ENCODE data around the gene UTS2. TPM values are rescaled to one million over a fixed set of nuclear protein-coding genes. Genes with fewer than 3 reads are reported as not detected.
A peak's percentile ranks its signal among the peaks of the same experiment; 100 is the strongest.

The UTS2 gene
- total RNA-seq, 1 donor from 2014 or later: not detected

DNA sequence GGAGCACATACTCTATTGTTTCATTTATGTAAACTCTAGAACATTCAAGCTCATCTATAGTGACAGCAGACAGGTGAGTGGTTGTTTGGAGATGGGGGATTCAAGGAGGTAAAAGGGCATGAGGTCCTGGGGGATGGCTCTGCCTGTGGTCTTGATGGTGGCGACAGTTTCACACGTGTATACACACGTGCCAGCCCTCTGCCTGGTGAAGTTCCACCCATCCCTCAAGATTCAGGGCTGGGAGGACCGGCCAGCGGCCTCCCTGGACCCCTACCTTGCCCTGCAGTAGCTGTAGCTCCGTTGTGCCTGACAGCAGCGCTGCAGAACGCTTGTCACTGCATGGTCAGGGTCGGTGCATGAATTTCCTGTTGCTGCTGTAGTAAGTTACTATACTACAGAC, 38.9 kb upstream of the UTS2 start:
- Histone ChIP-seq H3K4me3 (ENCODE audit: low read depth, low read length) (no peak overlapping the region), H3K27me3 (ENCODE audit: control insufficient read depth, insufficient read depth, low read length) (peaks cover 4% of the 10 kb centered on the region), H3K36me3 (ENCODE audit: control insufficient read depth, insufficient read depth, low read length) (no peaks in the 10 kb centered on the region)
- no peak for FAIRE-seq
- TF ChIP-seq, protein P1, sequence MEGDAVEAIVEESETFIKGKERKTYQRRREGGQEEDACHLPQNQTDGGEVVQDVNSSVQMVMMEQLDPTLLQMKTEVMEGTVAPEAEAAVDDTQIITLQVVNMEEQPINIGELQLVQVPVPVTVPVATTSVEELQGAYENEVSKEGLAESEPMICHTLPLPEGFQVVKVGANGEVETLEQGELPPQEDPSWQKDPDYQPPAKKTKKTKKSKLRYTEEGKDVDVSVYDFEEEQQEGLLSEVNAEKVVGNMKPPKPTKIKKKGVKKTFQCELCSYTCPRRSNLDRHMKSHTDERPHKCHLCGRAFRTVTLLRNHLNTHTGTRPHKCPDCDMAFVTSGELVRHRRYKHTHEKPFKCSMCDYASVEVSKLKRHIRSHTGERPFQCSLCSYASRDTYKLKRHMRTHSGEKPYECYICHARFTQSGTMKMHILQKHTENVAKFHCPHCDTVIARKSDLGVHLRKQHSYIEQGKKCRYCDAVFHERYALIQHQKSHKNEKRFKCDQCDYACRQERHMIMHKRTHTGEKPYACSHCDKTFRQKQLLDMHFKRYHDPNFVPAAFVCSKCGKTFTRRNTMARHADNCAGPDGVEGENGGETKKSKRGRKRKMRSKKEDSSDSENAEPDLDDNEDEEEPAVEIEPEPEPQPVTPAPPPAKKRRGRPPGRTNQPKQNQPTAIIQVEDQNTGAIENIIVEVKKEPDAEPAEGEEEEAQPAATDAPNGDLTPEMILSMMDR (IDR thresholded peaks at IDR 0.05; ENCODE audit: insufficient read depth, low read length, severe bottlenecking): no peak
- no peak for DNase-seq (ENCODE audit: low read depth)

DNA sequence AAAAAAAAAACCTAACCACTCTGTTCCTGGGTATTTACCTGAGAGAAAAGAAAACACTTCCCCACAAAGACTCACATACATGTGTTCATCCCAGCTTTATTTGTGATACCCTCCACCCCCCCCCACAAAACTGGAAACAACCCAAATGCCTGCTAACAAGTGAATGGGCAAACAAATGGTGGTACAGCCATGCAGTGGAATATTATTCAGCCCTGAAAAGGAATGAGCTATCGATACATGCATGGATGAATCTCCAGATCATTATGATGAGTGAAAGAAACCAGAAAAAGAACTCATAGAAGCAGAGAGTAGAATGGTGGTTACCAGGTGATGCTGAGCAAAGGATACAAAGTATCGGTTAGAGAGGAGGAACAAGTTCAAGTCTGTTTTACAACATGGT, 38.0 kb upstream of the UTS2 start:
- Histone ChIP-seq H3K4me3 (ENCODE audit: low read depth, low read length) (no peak overlapping the region), H3K27me3 (ENCODE audit: control insufficient read depth, insufficient read depth, low read length) (peaks cover 4% of the 10 kb centered on the region), H3K36me3 (ENCODE audit: control insufficient read depth, insufficient read depth, low read length) (no peaks in the 10 kb centered on the region)
- no peak for DNase-seq (ENCODE audit: low read depth)
- TF ChIP-seq, protein P1 (IDR thresholded peaks at IDR 0.05; ENCODE audit: insufficient read depth, low read length, severe bottlenecking): no peak
- FAIRE-seq: no peak

DNA sequence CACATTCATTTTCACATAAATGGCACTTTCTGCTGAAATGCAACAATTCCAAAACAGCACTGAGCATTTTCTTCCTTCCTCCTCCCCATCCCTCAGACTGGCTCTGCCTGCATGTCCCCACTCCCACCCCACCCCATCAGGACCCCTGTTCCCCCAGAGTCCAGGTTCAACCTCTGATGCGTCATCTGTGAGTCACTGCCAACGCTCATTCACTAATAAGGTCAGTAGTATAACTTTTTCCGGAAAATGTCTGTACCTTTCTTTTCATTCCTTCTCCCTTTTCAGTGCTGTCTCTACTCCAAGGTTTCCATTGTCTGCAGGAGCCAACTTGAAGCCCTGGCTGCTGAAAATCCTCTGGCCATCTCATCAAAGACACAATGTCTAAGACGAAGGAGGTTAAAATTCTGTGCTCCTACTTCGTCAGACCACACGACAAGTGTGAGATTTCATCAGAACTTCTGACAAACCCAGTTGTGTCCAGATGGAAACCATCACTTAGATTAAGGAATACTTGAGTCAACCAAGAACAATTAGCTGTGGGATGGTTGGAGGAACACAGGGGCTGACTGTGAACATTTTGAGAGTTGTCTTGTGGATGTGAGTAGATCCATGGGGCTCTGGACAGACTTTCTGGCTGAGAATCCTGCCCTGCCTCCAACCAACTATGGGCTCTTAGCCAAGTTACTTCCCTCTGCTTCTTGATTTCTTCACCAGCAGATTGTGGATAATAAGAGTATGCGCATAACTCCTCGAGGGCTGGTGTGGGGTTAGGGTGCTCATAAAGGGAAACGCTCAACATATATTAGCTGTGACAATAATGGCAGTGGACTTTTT, 35.6 kb upstream of the UTS2 start:
- H3K36me3 ChIP-seq (ENCODE audit: control insufficient read depth, insufficient read depth, low read length): no peaks in the 10 kb centered on the region
- TF ChIP-seq, protein P1 (IDR thresholded peaks at IDR 0.05; ENCODE audit: insufficient read depth, low read length, severe bottlenecking): no peak
- FAIRE-seq: peak; percentile 28
- no peak for DNase-seq (ENCODE audit: low read depth)
- no peak overlapping the region for H3K4me3 ChIP-seq (ENCODE audit: low read depth, low read length)
- H3K27me3 ChIP-seq (ENCODE audit: control insufficient read depth, insufficient read depth, low read length): peaks cover 4% of the 10 kb centered on the region

DNA sequence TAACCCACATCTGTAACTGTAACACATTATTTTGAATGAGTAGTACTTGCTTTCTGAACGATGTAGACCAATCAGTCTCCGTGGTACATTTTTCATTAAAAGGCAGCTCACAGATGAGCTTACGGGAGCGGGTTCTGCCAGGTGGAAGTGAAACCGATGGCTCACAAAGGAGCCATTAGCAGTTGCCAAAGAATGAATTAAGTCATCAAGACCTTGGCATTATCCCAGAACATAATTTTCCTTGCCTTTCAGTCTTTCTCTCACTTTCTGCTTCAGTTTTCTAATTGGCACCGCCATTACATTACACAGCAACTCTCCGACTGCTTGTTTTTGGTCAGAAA, 33.5 kb upstream of the UTS2 start:
- no peak for FAIRE-seq
- no peak overlapping the region for H3K4me3 ChIP-seq (ENCODE audit: low read depth, low read length)
- DNase-seq (ENCODE audit: low read depth): peak; percentile 77
- TF ChIP-seq, protein P1 (IDR thresholded peaks at IDR 0.05; ENCODE audit: insufficient read depth, low read length, severe bottlenecking): no peak
- H3K36me3 ChIP-seq (ENCODE audit: control insufficient read depth, insufficient read depth, low read length): no peaks in the 10 kb centered on the region
- peaks cover 2% of the 10 kb centered on the region for H3K27me3 ChIP-seq (ENCODE audit: control insufficient read depth, insufficient read depth, low read length)

DNA sequence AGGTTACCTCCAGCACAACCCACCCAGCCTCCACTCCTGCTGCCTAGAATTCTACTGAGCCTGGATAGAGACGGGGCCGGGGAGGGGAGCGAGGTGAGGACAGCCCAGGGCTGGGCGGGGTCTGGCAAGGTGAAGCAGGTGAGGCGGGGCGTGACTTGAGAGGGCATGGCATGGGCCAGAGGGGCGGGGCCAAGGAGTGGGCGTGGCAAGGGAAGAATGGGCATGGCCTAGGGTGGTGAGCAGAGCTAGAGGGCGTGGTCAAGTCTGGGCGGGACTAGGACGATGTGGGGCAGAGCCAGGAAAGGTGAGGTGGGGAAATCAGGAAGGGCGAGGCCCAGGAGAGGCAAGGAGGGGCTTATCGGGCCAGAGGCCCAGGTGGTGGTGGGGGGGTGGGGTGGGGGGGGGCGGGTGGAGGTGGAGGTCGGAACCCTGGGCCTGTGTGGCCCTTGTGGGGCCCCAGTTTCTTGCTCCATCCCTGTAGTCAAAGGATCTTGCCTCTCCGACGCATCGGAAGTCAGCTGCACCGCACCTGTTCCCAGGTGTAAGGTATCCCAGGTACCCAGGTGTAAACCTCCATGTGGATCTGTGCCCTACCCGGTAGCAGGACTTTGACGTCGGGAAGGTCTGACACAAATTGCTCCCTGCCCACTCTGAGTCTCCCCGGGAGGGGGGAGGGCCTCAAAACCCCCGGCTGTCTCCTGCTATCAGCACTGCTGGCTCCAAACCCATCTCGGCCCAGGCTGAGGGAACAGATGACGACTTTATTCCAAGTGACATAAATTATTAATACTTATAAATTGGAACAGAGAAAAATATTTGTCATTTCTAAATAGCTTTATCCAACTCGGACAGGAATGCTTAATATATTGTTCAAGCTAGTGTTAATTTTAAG, 32.9 kb upstream of the UTS2 start:
- DNase-seq (ENCODE audit: low read depth): peak; percentile 65
- TF ChIP-seq, protein P1 (IDR thresholded peaks at IDR 0.05; ENCODE audit: insufficient read depth, low read length, severe bottlenecking): no peak

More for the DNA sequence above, 32.9 kb upstream of the UTS2 start:
- Histone ChIP-seq H3K4me3 (ENCODE audit: low read depth, low read length) (no peak overlapping the region), H3K27me3 (ENCODE audit: control insufficient read depth, insufficient read depth, low read length) (peaks cover 2% of the 10 kb centered on the region), H3K36me3 (ENCODE audit: control insufficient read depth, insufficient read depth, low read length) (no peaks in the 10 kb centered on the region)
- no peak for FAIRE-seq
